HG02885 (cell line): Measurements from ENCODE around the gene CNNM2.
"Not testable (repeated sequence)": the region's sequence is repeated elsewhere in the genome, so short reads cannot be mapped to it uniquely, and the experiment has no call there.

ENCODE experiments used
- ATAC-seq: cut with Tn5 transposase; IDR thresholded peaks from one replicate; pipeline ENCODE4 v1.9.1; 2021; ENCODE audit warnings: mild to moderate bottlenecking; ENCODE audit not compliant: unreplicated experiment, poor library complexity

The CNNM2 gene

DNA sequence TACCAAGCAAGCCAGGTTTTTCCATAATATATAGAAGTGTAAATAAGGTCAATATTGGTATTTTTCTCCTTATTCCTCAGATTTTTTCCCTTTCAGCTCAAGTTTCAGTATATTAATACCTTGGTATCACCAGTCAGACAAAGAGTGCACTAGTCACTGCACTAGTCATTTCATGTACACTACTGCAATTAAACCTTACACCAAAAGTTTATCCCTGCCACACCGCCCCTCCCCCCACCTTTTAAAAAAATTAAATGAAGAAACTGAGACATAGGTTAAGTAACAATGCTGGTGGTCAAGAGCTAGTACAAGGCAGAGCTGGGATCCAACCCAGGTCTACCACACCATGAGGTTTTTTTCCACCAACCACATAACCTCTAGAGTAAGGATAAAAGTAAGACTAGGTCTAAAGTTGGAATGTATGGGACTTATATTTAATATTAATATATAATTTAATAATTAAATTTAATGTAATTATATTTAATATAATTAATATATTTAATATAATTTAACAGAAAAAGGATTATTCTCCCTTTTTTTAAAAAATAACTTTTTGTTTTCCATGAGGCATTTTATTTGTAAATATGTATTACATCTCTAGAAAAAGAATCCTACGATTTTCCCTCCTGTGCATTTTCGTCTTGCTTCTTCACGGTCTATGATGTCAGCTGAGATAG, 206.5 kb downstream of the CNNM2 start:
- no peak for ATAC-seq

DNA sequence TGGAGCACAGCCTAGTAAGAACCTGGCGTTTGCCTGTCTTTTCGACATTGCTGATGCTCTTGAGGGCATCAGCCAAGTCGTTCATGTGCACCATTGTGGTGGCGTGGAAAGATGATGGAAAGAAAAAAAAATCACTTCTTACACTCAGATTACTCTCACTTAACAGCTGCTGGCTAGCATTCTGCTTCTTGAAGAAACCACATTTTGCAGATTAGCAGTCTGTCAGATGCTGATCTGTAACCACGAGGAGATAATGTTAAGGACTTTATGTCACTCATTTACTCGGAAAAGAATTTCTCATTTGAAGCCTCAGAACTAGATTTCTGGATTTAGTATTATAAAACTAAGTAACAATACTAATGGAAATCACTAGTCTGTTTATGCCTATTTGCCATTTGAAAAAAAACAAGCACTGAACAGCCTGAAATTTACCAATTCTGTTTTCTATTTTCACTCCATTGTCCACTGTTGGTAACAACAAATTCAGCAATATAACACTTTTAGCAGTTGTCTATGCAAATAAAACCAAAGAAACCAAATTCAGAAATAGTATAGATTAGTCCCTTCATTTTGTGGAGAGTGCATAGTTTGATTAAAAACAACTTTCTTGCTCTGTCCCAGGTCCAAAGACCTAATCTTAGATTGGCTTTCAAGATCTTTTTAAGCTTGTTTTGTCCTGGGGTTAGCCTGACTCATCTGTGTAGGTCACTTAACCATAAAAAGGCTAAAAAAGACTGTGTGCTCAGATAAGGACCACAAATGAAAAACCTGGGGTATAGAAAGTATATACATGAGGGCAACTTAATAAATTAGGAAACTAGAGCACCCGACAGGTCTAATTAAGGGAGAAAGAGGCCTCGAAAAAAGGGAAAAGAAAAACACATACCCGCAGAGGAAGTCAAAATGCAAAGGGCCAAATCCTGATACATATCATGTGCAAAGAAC, 207.5 kb downstream of the CNNM2 start:
- ATAC-seq: peak; percentile 87

DNA sequence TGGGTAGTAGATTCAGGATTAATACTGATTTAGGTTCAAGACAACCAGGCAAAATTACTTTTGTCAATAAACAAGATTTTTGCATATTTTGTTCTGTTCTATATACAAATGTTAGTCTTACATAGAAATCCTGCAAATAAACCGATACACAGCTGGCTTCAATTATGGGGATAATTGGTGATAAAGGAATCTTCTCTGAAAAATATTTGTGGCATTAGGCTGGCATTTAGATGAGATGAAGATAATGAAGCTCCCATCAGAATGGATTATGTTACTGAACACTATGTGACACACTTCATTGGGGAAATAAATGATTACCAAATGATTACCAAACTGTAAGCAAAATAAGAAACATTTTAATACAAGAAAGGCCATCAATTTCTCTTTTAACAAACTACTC, 209.1 kb downstream of the CNNM2 start:
- no peak for ATAC-seq

- ATAC-seq: not testable (repeated sequence)
Observed at GRCh38 chr10:103130180-103130579, 212.1 kb downstream of the CNNM2 start.

GRCh38 chr10:103130910-103131309, 212.8 kb downstream of the CNNM2 start:
- ATAC-seq: no peak

DNA sequence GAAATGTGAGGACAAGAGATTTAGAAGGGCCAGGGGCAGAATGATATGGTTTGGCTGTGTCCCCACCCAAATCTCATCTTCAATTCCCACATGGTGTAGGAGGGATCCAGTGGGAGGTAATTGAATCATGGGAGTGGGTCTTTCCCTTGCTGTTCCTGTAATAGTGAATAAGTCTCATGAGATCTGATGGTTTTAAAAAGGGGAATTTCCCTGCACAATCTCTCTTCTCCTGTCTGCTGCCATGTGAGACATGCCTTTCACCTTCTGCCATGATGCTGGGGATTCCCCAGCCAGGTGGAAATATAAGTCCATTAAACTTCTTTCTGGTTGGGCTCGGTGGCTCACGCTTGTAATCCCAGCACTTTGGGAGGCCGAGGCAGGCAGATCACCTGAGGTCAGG, 217.1 kb downstream of the CNNM2 start:
- not testable (repeated sequence) for ATAC-seq

GRCh38 chr10:103139803-103140202, 221.7 kb downstream of the CNNM2 start:
- no peak for ATAC-seq
